Muscle of back (tissue), 13 donors: ENCODE results near the gene ZNF552. TPM values are rescaled to one million over a fixed set of nuclear protein-coding genes. Genes with fewer than 3 reads are reported as not detected.
"Not testable (repeated sequence)": the region's sequence is repeated elsewhere in the genome, so short reads cannot be mapped to it uniquely, and the experiment has no call there.

ENCODE experiments used
- DNase-seq, 3 donors: peaks; one replicate each; pipeline versions ENCODE4 v3.0.0 to v3.0.0-alpha.2; 2013
- long read RNA-seq, 9 donors: transcript quantifications; one replicate each; lab custom pipeline, GENCODE V29; 2026
- polyA plus RNA-seq, 10 donors: library from polyadenylated mRNA; unstranded; fragments of 120-200 nt; gene quantifications; one replicate each; pipeline ENCODE4 v1.2.1, GENCODE V29; 2013; ENCODE audit not compliant: insufficient read length in 10 of 10

The ZNF552 gene
- polyA plus RNA-seq: 1 to 10 TPM; 2.1 to 6.4 (median 3.9) TPM
- long read RNA-seq, donor 1, partial matches to known transcripts: 0 of 1 reads
- long read RNA-seq, donor 1, other reads (novel, unspliced or antisense): 0 of 1 reads
- long read RNA-seq, donor 2: 0 reads
- long read RNA-seq, donor 3: 0 reads
- long read RNA-seq, donor 4, partial matches to known transcripts: 0 of 1 reads
- long read RNA-seq, donor 4, other reads (novel, unspliced or antisense): 0 of 1 reads
- long read RNA-seq, donor 5: 0 reads
- long read RNA-seq, donor 6: 0 reads
- long read RNA-seq, donor 7: 0 reads
- long read RNA-seq, donor 8: 0 reads
- long read RNA-seq, donor 9: 0 reads

GRCh38 chr19:57814505-57815246 lies at the start of gene ZNF552:
Gene ZNF552 (minus strand): TSS chr19:57814913. CDS start chr19:57814743, 170 bp downstream.
- peak; percentile 90 to 96 (median 92) for DNase-seq

GRCh38 chr19:57862351-57862750 lies 47.6 kb upstream of the ZNF552 start:
- DNase-seq: not testable (repeated sequence)

GRCh38 chr19:57854117-57854516 lies 39.4 kb upstream of the ZNF552 start:
- not testable (repeated sequence) for DNase-seq

GRCh38 chr19:57851812-57852603 lies 37.3 kb upstream of the ZNF552 start:
- not testable (repeated sequence) for DNase-seq

GRCh38 chr19:57850553-57851017 lies 35.9 kb upstream of the ZNF552 start:
- DNase-seq: peak in 1 of 3 donors; percentile 26

GRCh38 chr19:57849666-57850473 lies 35.2 kb upstream of the ZNF552 start, which contains the start of gene ZNF587:
Gene ZNF587 (plus strand): TSS chr19:57849859. CDS start chr19:57850039, 180 bp downstream.
- DNase-seq: peak; percentile 78 to 91 (median 80)

- DNase-seq: not testable (repeated sequence)
Measured at GRCh38 chr19:57849162-57849665, 34.5 kb upstream of the ZNF552 start.

GRCh38 chr19:57847164-57847563 lies 32.5 kb upstream of the ZNF552 start:
- not testable (repeated sequence) for DNase-seq

GRCh38 chr19:57841122-57841763 lies 26.5 kb upstream of the ZNF552 start:
- no peak for DNase-seq

GRCh38 chr19:57838622-57839191 lies 24.0 kb upstream of the ZNF552 start:
- not testable (repeated sequence) for DNase-seq

- DNase-seq: not testable (repeated sequence)
Measured at GRCh38 chr19:57836991-57837390, 22.3 kb upstream of the ZNF552 start.

GRCh38 chr19:57830071-57830602 lies 15.4 kb upstream of the ZNF552 start, which contains the start of gene ZNF587B:
Gene ZNF587B (plus strand): TSS chr19:57830299. CDS start chr19:57830529, 230 bp downstream.
- DNase-seq: peak; percentile 50 to 77 (median 62)

- DNase-seq: no peak
Measured at GRCh38 chr19:57829316-57829715, 14.6 kb upstream of the ZNF552 start.

GRCh38 chr19:57825511-57825910 lies 10.8 kb upstream of the ZNF552 start:
- no peak for DNase-seq

- DNase-seq: not testable (repeated sequence)
Measured at GRCh38 chr19:57823608-57824007, 8.9 kb upstream of the ZNF552 start.

- not testable (repeated sequence) for DNase-seq
Measured at GRCh38 chr19:57823155-57823554, 8.4 kb upstream of the ZNF552 start.

- not testable (repeated sequence) for DNase-seq
Measured at GRCh38 chr19:57821501-57821900, 6.8 kb upstream of the ZNF552 start.

GRCh38 chr19:57821095-57821494 lies 6.4 kb upstream of the ZNF552 start:
- DNase-seq: not testable (repeated sequence)

GRCh38 chr19:57820599-57820998 lies 5.9 kb upstream of the ZNF552 start:
- DNase-seq: no peak
